GM18505 (cell line): ENCODE measurements around the gene AFM.
"Not testable (repeated sequence)": the region's sequence is repeated elsewhere in the genome, so short reads cannot be mapped to it uniquely, and the experiment has no call there.

ENCODE experiments used
- ATAC-seq: cut with Tn5 transposase; IDR thresholded peaks from one replicate; pipeline ENCODE4 v1.9.1; 2021; ENCODE audit not compliant: unreplicated experiment
- POLR2A ChIP-seq: IDR thresholded peaks from 4 replicates; pipeline ENCODE4 v1.6.1; 2011; ENCODE audit warnings: borderline replicate concordance; ENCODE audit not compliant: insufficient read depth, insufficient read length; ENCODE audit errors: extremely low read depth

Gene AFM

GRCh38 chr4:73544620-73545019, 63.1 kb downstream of the AFM start:
- ATAC-seq, result no peak
- no peak for TF ChIP-seq POLR2A

DNA sequence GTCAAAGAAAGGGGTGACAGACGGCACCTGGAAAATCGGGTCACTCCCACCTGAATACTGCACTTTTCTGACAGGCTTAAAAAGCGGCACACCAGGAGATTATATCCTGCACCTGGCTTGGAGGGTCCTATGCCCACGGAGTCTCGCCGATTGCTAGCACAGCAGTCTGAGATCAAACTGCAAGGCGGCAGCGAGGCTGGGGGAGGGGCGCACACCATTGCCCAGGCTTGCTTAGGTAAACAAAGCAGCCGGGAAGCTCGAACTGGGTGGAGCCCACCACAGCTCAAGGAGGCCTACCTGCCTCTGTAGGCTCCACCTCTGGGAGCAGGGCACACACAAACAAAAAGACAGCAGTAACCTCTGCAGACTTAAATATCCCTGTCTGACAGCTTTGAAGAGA, 69.3 kb downstream of the AFM start:
- ATAC-seq, result not testable (repeated sequence)
